Smooth muscle cell (in vitro differentiated cells): ENCODE measurements around the gene GSTA1. TPM values are rescaled to one million over a fixed set of nuclear protein-coding genes. Genes with fewer than 3 reads are reported as not detected.
"Not testable (repeated sequence)": the region's sequence is repeated elsewhere in the genome, so short reads cannot be mapped to it uniquely, and the experiment has no call there.

ENCODE experiments used
- DNase-seq: peaks from one replicate; lab custom pipeline; 2025; ENCODE audit not compliant: unreplicated experiment; lab: John Stamatoyannopoulos, UW
- H2AFZ ChIP-seq: fragments of 200-600 bp; sonication (generic); 2 replicates; pipeline ENCODE4 v1.6.0; 2016; ENCODE audit warnings: antibody characterized with exemption, low read depth, mild to moderate bottlenecking
- H3F3A ChIP-seq: fragments of 200-600 bp; sonication (generic); 2 replicates; pipeline ENCODE4 v1.6.0; 2017; ENCODE audit warnings: antibody characterized with exemption, low read depth
- H3K27ac ChIP-seq: fragments of 200-600 bp; sonication (generic); 2 replicates; pipeline ENCODE4 v1.5.1; 2016; ENCODE audit warnings: low read depth, mild to moderate bottlenecking
- H3K27me3 ChIP-seq: fragments of 200-600 bp; sonication (generic); 2 replicates; pipeline ENCODE4 v1.6.1; 2016; ENCODE audit warnings: low read depth, mild to moderate bottlenecking
- H3K36me3 ChIP-seq: fragments of 200-600 bp; sonication (generic); 2 replicates; pipeline ENCODE4 v1.5.1; 2016; ENCODE audit warnings: low read depth
- H3K4me1 ChIP-seq: fragments of 200-600 bp; sonication (generic); 2 replicates; pipeline ENCODE4 v1.5.1; 2016; ENCODE audit warnings: low read depth
- H3K4me2 ChIP-seq: fragments of 200-600 bp; sonication (generic); 2 replicates; pipeline ENCODE4 v1.6.0; 2016; ENCODE audit warnings: mild to moderate bottlenecking
- H3K4me3 ChIP-seq: fragments of 200-600 bp; sonication (generic); 2 replicates; pipeline ENCODE4 v1.5.1; 2016; ENCODE audit warnings: mild to moderate bottlenecking
- H3K79me2 ChIP-seq: fragments of 200-600 bp; sonication (generic); 2 replicates; pipeline ENCODE4 v1.6.0; 2016; ENCODE audit warnings: low read depth, mild to moderate bottlenecking
- H3K9ac ChIP-seq: fragments of 200-600 bp; sonication (generic); 2 replicates; pipeline ENCODE4 v1.6.0; 2016; ENCODE audit warnings: low read depth
- H3K9me3 ChIP-seq: fragments of 200-600 bp; sonication (generic); replicated peaks from 2 replicates; pipeline ENCODE4 v1.5.1; 2016; ENCODE audit warnings: low read depth
- H4K20me1 ChIP-seq: fragments of 200-600 bp; sonication (generic); 2 replicates; pipeline ENCODE4 v1.6.0; 2016; ENCODE audit warnings: low read depth
- CTCF ChIP-seq: fragments of 200-600 bp; sonication (generic); IDR thresholded peaks from 2 replicates; pipeline ENCODE4 v1.5.1; 2017; ENCODE audit warnings: borderline replicate concordance, mild to moderate bottlenecking, antibody characterized with exemption; ENCODE audit not compliant: insufficient read depth, poor library complexity, severe bottlenecking
- WGBS: methylation state at CpG from one replicate; pipeline ENCODE4 v1.1.7; 2016; ENCODE audit warnings: low lambda C conversion rate; 5-methylcytosine and 5-hydroxymethylcytosine counted together
- polyA plus RNA-seq: library from polyadenylated mRNA; unstranded; fragments of >200 nt; fragmentation: Nextera tagmentation; extraction: Ambion mirVana; gene quantifications from 2 replicates; pipeline ENCODE4 v1.2.1, GENCODE V29; 2016
- total RNA-seq: library from RNA; depleted of rRNA; stranded (reverse); fragments of >200 nt; gene quantifications from 2 replicates; pipeline ENCODE4 v1.2.3, GENCODE V29; 2014

The GSTA1 gene
- total and polyA plus RNA-seq, 2 experiments from 2014 or later, result 2.2 to 4.0 TPM

GRCh38 chr6:52786249-52786956, 17.2 kb downstream of the GSTA1 start:
- Histone ChIP-seq H3K4me1 (no peaks in the 10 kb centered on the region), H3K4me3 (no peak overlapping the region), H3K9ac (no peak overlapping the region), H3F3A (no peaks in the 10 kb centered on the region), H3K36me3 (no peaks in the 10 kb centered on the region), H3K9me3 (no peaks in the 10 kb centered on the region), H3K27ac (no peak overlapping the region), H3K4me2 (no peak overlapping the region), H3K79me2 (no peaks in the 10 kb centered on the region), H3K27me3 (no peaks in the 10 kb centered on the region), H2AFZ (no peak overlapping the region), H4K20me1 (no peaks in the 10 kb centered on the region)
- no peak for TF ChIP-seq CTCF
- DNase-seq, result no peak
- 98% methylated on average over 24 of the region's 24 CpGs for WGBS

- H2AFZ ChIP-seq, DNase-seq, H3K36me3 ChIP-seq, H3K27me3 ChIP-seq, H3K4me1 ChIP-seq, H3K9me3 ChIP-seq, H3K79me2 ChIP-seq, H3F3A ChIP-seq, H4K20me1 ChIP-seq, H3K27ac ChIP-seq, H3K4me2 ChIP-seq, H3K4me3 ChIP-seq, H3K9ac ChIP-seq: not testable (repeated sequence)
- WGBS, result 73% methylated on average over 3 of the region's 3 CpGs
These were observed 20.8 kb downstream of the GSTA1 start for GRCh38 chr6:52782696-52783274.

GRCh38 chr6:52782209-52782608, 21.4 kb downstream of the GSTA1 start:
- DNase-seq, H3K36me3 ChIP-seq, H3K4me1 ChIP-seq, H3K4me2 ChIP-seq, H3K79me2 ChIP-seq, H3K4me3 ChIP-seq, H3K27me3 ChIP-seq, H2AFZ ChIP-seq, H3K27ac ChIP-seq, H3K9me3 ChIP-seq, H4K20me1 ChIP-seq, H3K9ac ChIP-seq, H3F3A ChIP-seq: not testable (repeated sequence)

GRCh38 chr6:52779237-52779636, 24.4 kb downstream of the GSTA1 start:
- no peak for DNase-seq
- H4K20me1 ChIP-seq, result no peaks in the 10 kb centered on the region
- WGBS, result 18% methylated on average over 1 of the region's 1 CpG
- H3K9me3 ChIP-seq, result no peaks in the 10 kb centered on the region
- no peak overlapping the region for H3K27ac ChIP-seq
- no peaks in the 10 kb centered on the region for H3K36me3 ChIP-seq
- H3K4me3 ChIP-seq, result no peak overlapping the region
- H3K27me3 ChIP-seq, result no peaks in the 10 kb centered on the region
- peak overlapping the region; percentile 6 for H3K4me2 ChIP-seq
- H2AFZ ChIP-seq, result no peak overlapping the region
- no peak overlapping the region for H3K9ac ChIP-seq
- no peaks in the 10 kb centered on the region for H3F3A ChIP-seq
- TF ChIP-seq CTCF, result no peak
- H3K79me2 ChIP-seq, result no peaks in the 10 kb centered on the region
- no peaks in the 10 kb centered on the region for H3K4me1 ChIP-seq

- not testable (repeated sequence) for H2AFZ ChIP-seq, H3F3A ChIP-seq, H3K36me3 ChIP-seq, H3K9me3 ChIP-seq, H3K27ac ChIP-seq, H3K4me2 ChIP-seq, H3K4me1 ChIP-seq, H3K27me3 ChIP-seq, H3K79me2 ChIP-seq, H3K9ac ChIP-seq, DNase-seq, H4K20me1 ChIP-seq, H3K4me3 ChIP-seq
- 95% methylated on average over 9 of the region's 9 CpGs for WGBS
These were observed 26.8 kb downstream of the GSTA1 start for GRCh38 chr6:52776711-52777351.

- DNase-seq, H3K4me1 ChIP-seq, H3K4me3 ChIP-seq, H3K36me3 ChIP-seq, H3K9me3 ChIP-seq, H4K20me1 ChIP-seq, H2AFZ ChIP-seq, H3K27me3 ChIP-seq, H3K9ac ChIP-seq, H3K79me2 ChIP-seq: not testable (repeated sequence)
- Histone ChIP-seq H3F3A (peaks cover 16% of the 10 kb centered on the region), H3K4me2 (peak overlapping the region; percentile 54), H3K27ac (peak overlapping the region; percentile 71)
- 11% methylated on average over 4 of the region's 4 CpGs for WGBS
These were observed 34.2 kb downstream of the GSTA1 start for GRCh38 chr6:52769399-52769798.

- peaks cover 16% of the 10 kb centered on the region for H3F3A ChIP-seq
- not testable (repeated sequence) for H3K79me2 ChIP-seq, H3K4me2 ChIP-seq, H2AFZ ChIP-seq, H3K9ac ChIP-seq, H3K4me3 ChIP-seq, H3K27me3 ChIP-seq, H4K20me1 ChIP-seq, H3K36me3 ChIP-seq, H3K9me3 ChIP-seq, H3K27ac ChIP-seq, DNase-seq, H3K4me1 ChIP-seq
These were observed 36.0 kb downstream of the GSTA1 start for GRCh38 chr6:52767658-52768057.
